ENCODE measurements around the gene SEL1L. TPM values are rescaled to one million over a fixed set of nuclear protein-coding genes. Genes with fewer than 3 reads are reported as not detected.

SEL1L gene
- total and polyA plus RNA-seq, 2 of the 13 experiments (the other 11 are each of a cell fraction or from before 2014, with no cell fraction given), result 15.3 to 61.0 TPM

DNA sequence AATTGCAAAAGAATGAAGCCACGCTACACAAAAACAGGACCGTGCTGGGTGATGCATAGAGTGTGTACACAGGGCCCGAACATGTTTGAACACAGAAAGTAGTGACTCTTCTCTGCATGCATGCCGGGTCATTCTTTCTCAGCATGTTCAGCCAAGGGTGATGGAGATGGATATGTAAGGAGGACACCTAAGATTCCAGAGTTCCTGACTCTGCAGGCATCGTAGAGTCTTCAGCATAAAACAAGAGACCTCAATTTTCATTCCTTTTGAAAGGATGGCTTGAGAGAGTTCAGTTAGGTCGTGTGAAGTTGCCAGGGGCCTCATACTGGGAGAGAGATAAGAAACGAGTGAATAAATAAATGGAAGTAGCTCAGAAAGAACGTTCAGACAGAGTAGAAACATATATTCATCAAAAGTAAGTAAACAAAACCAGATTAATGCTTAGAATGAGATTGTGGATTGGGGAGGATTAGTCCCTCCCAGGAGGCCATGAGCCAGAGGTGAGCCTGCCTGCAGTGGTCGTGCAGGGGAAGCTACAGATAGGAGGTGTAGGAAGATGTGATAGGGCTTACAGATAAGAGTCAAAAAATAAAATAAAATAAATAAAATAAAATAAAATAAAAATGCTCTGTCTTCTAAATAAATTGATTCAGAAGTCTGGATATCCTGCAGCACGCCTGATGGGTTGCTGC is 27.6 kb upstream of the SEL1L start (continued):
- TF ChIP-seq, protein P1, sequence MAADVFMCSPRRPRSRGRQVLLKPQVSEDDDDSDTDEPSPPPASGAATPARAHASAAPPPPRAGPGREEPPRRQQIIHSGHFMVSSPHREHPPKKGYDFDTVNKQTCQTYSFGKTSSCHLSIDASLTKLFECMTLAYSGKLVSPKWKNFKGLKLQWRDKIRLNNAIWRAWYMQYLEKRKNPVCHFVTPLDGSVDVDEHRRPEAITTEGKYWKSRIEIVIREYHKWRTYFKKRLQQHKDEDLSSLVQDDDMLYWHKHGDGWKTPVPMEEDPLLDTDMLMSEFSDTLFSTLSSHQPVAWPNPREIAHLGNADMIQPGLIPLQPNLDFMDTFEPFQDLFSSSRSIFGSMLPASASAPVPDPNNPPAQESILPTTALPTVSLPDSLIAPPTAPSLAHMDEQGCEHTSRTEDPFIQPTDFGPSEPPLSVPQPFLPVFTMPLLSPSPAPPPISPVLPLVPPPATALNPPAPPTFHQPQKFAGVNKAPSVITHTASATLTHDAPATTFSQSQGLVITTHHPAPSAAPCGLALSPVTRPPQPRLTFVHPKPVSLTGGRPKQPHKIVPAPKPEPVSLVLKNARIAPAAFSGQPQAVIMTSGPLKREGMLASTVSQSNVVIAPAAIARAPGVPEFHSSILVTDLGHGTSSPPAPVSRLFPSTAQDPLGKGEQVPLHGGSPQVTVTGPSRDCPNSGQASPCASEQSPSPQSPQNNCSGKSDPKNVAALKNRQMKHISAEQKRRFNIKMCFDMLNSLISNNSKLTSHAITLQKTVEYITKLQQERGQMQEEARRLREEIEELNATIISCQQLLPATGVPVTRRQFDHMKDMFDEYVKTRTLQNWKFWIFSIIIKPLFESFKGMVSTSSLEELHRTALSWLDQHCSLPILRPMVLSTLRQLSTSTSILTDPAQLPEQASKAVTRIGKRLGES (CRISPR knock-in tag; IDR thresholded peaks at IDR 0.05; ENCODE audit: borderline replicate concordance), result no peak
- TF ChIP-seq FOXA1 (IDR thresholded peaks at IDR 0.05), result no peak
- TF ChIP-seq FOXA1 (CRISPR knock-in tag; IDR thresholded peaks at IDR 0.05), result no peak

DNA sequence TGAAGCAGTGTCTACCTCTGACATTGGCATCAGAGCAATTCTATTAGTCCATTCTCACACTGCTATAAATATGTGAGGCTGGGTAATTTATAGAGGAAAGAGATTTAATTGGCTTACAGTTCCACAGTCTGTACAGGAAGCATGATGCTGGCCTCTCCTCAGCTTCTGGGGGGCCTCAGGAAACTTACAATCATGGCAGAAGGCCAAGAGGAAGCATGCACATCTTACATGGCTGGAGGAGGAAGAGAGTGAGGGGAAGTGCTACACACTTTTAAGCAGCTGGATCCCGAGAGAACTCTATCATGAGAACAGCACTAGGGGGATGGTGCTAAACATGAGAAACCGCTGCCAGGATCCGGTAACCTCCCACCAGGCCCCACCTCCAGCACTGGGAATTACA is 25.7 kb upstream of the SEL1L start:
- no peaks in the 10 kb centered on the region; a peak in 1 of 5 replicates for H3K27me3 ChIP-seq (ENCODE audit: control insufficient read depth in 1 of 2, insufficient read depth in 2 of 2, low read length in 2 of 2)
- no peaks in the 10 kb centered on the region for H4K20me1 ChIP-seq (ENCODE audit: insufficient read depth, low read length)
- H3K4me1 ChIP-seq (ENCODE audit: insufficient read depth, low read length), result no peaks in the 10 kb centered on the region
- no peak overlapping the region for H2AFZ ChIP-seq (ENCODE audit: low read length)
- H3K9me3 ChIP-seq (ENCODE audit: low read length), result no peaks in the 10 kb centered on the region
- no peaks in the 10 kb centered on the region for H3K79me2 ChIP-seq (ENCODE audit: insufficient read depth, low read length)
- no peak for DNase-seq (ENCODE audit: low spot score)
- ChIA-PET POLR2A (no interaction called here), CTCF (ENCODE audit: low intra/inter-chr PET ratio, low total read pairs) (no interaction called here)
- H3K4me2 ChIP-seq (ENCODE audit: low read depth, low read length), result no peak overlapping the region
- no peak overlapping the region for H3K27ac ChIP-seq (ENCODE audit: extremely low read length, insufficient read depth, low read length)
- TF ChIP-seq CC2D1A (CRISPR knock-in tag; IDR thresholded peaks at IDR 0.05), result no peak
- TF ChIP-seq ATM (IDR thresholded peaks at IDR 0.05; ENCODE audit: borderline replicate concordance), result no peak
- no peak for TF ChIP-seq ZNF468 (CRISPR knock-in tag; IDR thresholded peaks at IDR 0.05)
- no peak for TF ChIP-seq ZNF296 (CRISPR knock-in tag; conservative IDR thresholded peaks at IDR 0.05)
- no peak for TF ChIP-seq TBX2 (CRISPR knock-in tag; IDR thresholded peaks at IDR 0.05; ENCODE audit: borderline replicate concordance)
- no peak for TF ChIP-seq ZNF550 (CRISPR knock-in tag; IDR thresholded peaks at IDR 0.05; ENCODE audit: borderline replicate concordance)
- TF ChIP-seq HOXD1 (CRISPR knock-in tag; IDR thresholded peaks at IDR 0.05), result no peak
- TF ChIP-seq, protein P2, sequence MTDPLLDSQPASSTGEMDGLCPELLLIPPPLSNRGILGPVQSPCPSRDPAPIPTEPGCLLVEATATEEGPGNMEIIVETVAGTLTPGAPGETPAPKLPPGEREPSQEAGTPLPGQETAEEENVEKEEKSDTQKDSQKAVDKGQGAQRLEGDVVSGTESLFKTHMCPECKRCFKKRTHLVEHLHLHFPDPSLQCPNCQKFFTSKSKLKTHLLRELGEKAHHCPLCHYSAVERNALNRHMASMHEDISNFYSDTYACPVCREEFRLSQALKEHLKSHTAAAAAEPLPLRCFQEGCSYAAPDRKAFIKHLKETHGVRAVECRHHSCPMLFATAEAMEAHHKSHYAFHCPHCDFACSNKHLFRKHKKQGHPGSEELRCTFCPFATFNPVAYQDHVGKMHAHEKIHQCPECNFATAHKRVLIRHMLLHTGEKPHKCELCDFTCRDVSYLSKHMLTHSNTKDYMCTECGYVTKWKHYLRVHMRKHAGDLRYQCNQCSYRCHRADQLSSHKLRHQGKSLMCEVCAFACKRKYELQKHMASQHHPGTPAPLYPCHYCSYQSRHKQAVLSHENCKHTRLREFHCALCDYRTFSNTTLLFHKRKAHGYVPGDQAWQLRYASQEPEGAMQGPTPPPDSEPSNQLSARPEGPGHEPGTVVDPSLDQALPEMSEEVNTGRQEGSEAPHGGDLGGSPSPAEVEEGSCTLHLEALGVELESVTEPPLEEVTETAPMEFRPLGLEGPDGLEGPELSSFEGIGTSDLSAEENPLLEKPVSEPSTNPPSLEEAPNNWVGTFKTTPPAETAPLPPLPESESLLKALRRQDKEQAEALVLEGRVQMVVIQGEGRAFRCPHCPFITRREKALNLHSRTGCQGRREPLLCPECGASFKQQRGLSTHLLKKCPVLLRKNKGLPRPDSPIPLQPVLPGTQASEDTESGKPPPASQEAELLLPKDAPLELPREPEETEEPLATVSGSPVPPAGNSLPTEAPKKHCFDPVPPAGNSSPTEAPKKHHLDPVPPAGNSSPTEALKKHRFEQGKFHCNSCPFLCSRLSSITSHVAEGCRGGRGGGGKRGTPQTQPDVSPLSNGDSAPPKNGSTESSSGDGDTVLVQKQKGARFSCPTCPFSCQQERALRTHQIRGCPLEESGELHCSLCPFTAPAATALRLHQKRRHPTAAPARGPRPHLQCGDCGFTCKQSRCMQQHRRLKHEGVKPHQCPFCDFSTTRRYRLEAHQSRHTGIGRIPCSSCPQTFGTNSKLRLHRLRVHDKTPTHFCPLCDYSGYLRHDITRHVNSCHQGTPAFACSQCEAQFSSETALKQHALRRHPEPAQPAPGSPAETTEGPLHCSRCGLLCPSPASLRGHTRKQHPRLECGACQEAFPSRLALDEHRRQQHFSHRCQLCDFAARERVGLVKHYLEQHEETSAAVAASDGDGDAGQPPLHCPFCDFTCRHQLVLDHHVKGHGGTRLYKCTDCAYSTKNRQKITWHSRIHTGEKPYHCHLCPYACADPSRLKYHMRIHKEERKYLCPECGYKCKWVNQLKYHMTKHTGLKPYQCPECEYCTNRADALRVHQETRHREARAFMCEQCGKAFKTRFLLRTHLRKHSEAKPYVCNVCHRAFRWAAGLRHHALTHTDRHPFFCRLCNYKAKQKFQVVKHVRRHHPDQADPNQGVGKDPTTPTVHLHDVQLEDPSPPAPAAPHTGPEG (CRISPR knock-in tag; IDR thresholded peaks at IDR 0.05), result no peak
- ATAC-seq, result no peak
- BruUV-seq (replicated peaks), result no TSS peak
- no peak overlapping the region for H3K4me3 ChIP-seq (replicated peaks in 1 of 3; ENCODE audit: insufficient read depth in 1 of 3, low read depth in 2 of 3, low read length in 3 of 3)
- in situ Hi-C loops (cut with HindIII; ENCODE audit: extremely low pct_ligation_motif_present, low pct_unique_long_range_greater_than_20kb) (no loop called here), intact Hi-C loops (cut with micrococcal nuclease; ENCODE audit: unreplicated experiment) (no loop called here)
- H3K9ac ChIP-seq (ENCODE audit: insufficient read depth, low read depth, low read length), result no peak overlapping the region
- no peak for FAIRE-seq
- no peaks in the 10 kb centered on the region for H3K36me3 ChIP-seq (replicated peaks in 1 of 2; ENCODE audit: control insufficient read depth in 1 of 2, insufficient read depth in 2 of 2, low read length in 2 of 2)
- 63% methylated on average over 1 of the region's 3 CpGs for WGBS (ENCODE audit: low lambda C conversion rate)
